GM18867 (cell line): Measurements from ENCODE around the gene KIF26A.

Experiments
- ATAC-seq: cut with Tn5 transposase; IDR thresholded peaks from one replicate; pipeline ENCODE4 v1.9.1; 2021; ENCODE audit warnings: mild to moderate bottlenecking, moderate library complexity; ENCODE audit not compliant: unreplicated experiment

The KIF26A gene

GRCh38 chr14:104175811-104176210 is 37.4 kb downstream of the KIF26A start:
- no peak for ATAC-seq

- ATAC-seq, result no peak
These were observed 38.2 kb downstream of the KIF26A start for GRCh38 chr14:104176611-104177010.

GRCh38 chr14:104177411-104177810 is 39.0 kb downstream of the KIF26A start:
- no peak for ATAC-seq

- ATAC-seq, result no peak
These were observed 39.9 kb downstream of the KIF26A start for GRCh38 chr14:104178279-104178678.

GRCh38 chr14:104179126-104179525 is 40.7 kb downstream of the KIF26A start:
- no peak for ATAC-seq

GRCh38 chr14:104179564-104180129 is 41.3 kb downstream of the KIF26A start:
- no peak for ATAC-seq

GRCh38 chr14:104180561-104181165 is 42.3 kb downstream of the KIF26A start:
- no peak for ATAC-seq

- ATAC-seq, result no peak
These were observed 43.6 kb downstream of the KIF26A start for GRCh38 chr14:104181761-104182530.

- no peak for ATAC-seq
These were observed 44.6 kb downstream of the KIF26A start for GRCh38 chr14:104182857-104183425.

- no peak for ATAC-seq
These were observed 45.4 kb downstream of the KIF26A start for GRCh38 chr14:104183796-104184195.

- no peak for ATAC-seq
These were observed 46.1 kb downstream of the KIF26A start for GRCh38 chr14:104184506-104184905.

- no peak for ATAC-seq
These were observed 46.6 kb downstream of the KIF26A start for GRCh38 chr14:104184911-104185499.

GRCh38 chr14:104185916-104186495 is 47.6 kb downstream of the KIF26A start:
- ATAC-seq, result no peak

- no peak for ATAC-seq
These were observed 48.2 kb downstream of the KIF26A start for GRCh38 chr14:104186575-104186974.

- no peak for ATAC-seq
These were observed 48.9 kb downstream of the KIF26A start for GRCh38 chr14:104187121-104187889.

GRCh38 chr14:104187931-104188726 is 49.7 kb downstream of the KIF26A start:
- ATAC-seq, result no peak

- ATAC-seq, result no peak
These were observed 50.5 kb downstream of the KIF26A start for GRCh38 chr14:104188727-104189400.

GRCh38 chr14:104189629-104190335 is 51.4 kb downstream of the KIF26A start:
- ATAC-seq, result no peak
